IMR-90 (cell line): ENCODE data around the gene DTL. TPM values are rescaled to one million over a fixed set of nuclear protein-coding genes. Genes with fewer than 3 reads are reported as not detected.

Experiments
- ATAC-seq: fragments of 200-7000 bp; cut with Tn5 transposase; 2 replicates; pipeline ENCODE4 v1.9.1; 2020; ENCODE audit warnings: low read depth, mild to moderate bottlenecking, moderate library complexity
- BruUV-seq: library from RNA; stranded (reverse); fragments of 400-500 nt; replicated peaks from 2 replicates; lab custom pipeline; 2021; lab: Mats Ljungman, UMichigan
- CTCF ChIA-PET: fragments of 300-600 bp; formaldehyde crosslinking; extraction: SDS; loops from one replicate; lab custom pipeline; 2021; ENCODE audit warnings: antibody characterized with exemption; lab: Yijun Ruan, JAX
- POLR2A ChIA-PET: fragments of 300-600 bp; sonication (Branson Sonifier 250); formaldehyde crosslinking; loops from one replicate; lab custom pipeline; 2022; ENCODE audit warnings: antibody characterized with exemption; ENCODE audit not compliant: unreplicated experiment; lab: Charles Lee
- DNase-seq: peaks from one replicate; pipeline ENCODE4 v3.0.0; 2013
- H2AFZ ChIP-seq: replicated peaks from 2 replicates; pipeline ENCODE3; 2013; ENCODE audit warnings: low read length, mild to moderate bottlenecking; ENCODE audit not compliant: poor library complexity
- H2AK5ac ChIP-seq: 2 replicates; pipeline ENCODE4 v1.6.1; 2013; ENCODE audit warnings: low read depth, low read length, inconsistent platforms
- H2AK9ac ChIP-seq: replicated peaks from 2 replicates; pipeline ENCODE3; 2013; ENCODE audit warnings: mild to moderate bottlenecking, low read depth, low read length, moderate library complexity; ENCODE audit not compliant: poor library complexity
- H2BK120ac ChIP-seq: 2 replicates; pipeline ENCODE4 v1.6.1; 2013; ENCODE audit warnings: low read depth, low read length, inconsistent platforms
- H2BK15ac ChIP-seq: 3 replicates; pipeline ENCODE4 v1.6.1; 2013; ENCODE audit warnings: low read depth, low read length, inconsistent platforms
- H2BK20ac ChIP-seq: 2 replicates; pipeline ENCODE4 v1.6.1; 2013; ENCODE audit warnings: low read depth, mild to moderate bottlenecking, inconsistent platforms, low read length, moderate library complexity
- H2BK5ac ChIP-seq: 2 replicates; pipeline ENCODE4 v1.6.1; 2013; ENCODE audit warnings: mild to moderate bottlenecking, low read depth, low read length, inconsistent platforms; ENCODE audit not compliant: poor library complexity, severe bottlenecking
- H3K14ac ChIP-seq: replicated peaks from 2 replicates; pipeline ENCODE4 v1.6.1; 2013; ENCODE audit warnings: low read depth, low read length, inconsistent platforms
- H3K18ac ChIP-seq: 2 replicates; pipeline ENCODE4 v1.6.1; 2013; ENCODE audit warnings: low read depth, low read length, control low read depth
- H3K23ac ChIP-seq: 2 replicates; pipeline ENCODE4 v1.6.1; 2013; ENCODE audit warnings: low read depth, low read length, inconsistent platforms
- H3K27ac ChIP-seq: 2 replicates; pipeline ENCODE4 v1.5.1; 2013; ENCODE audit warnings: mild to moderate bottlenecking, control low read depth, low read length; ENCODE audit not compliant: insufficient read depth
- H3K27me3 ChIP-seq: 2 replicates; pipeline ENCODE4 v1.6.1; 2013; ENCODE audit warnings: low read length; ENCODE audit not compliant: control insufficient read depth, insufficient read depth
- H3K36me3 ChIP-seq: 2 replicates; pipeline ENCODE4 v1.6.1; 2013; ENCODE audit warnings: low read length, mixed read lengths; ENCODE audit not compliant: control insufficient read depth, insufficient read depth
- H3K4ac ChIP-seq: 2 replicates; pipeline ENCODE4 v1.6.1; 2013; ENCODE audit warnings: low read depth, low read length, inconsistent platforms
- H3K4me1 ChIP-seq: 2 replicates; pipeline ENCODE4 v1.6.1; 2013; ENCODE audit warnings: low read length, mixed read lengths; ENCODE audit not compliant: control insufficient read depth, insufficient read depth
- H3K4me2 ChIP-seq: 2 replicates; pipeline ENCODE4 v1.6.1; 2013; ENCODE audit warnings: low read depth, mild to moderate bottlenecking, control low read depth, low read length, moderate library complexity
- H3K4me3 ChIP-seq: 2 replicates; pipeline ENCODE4 v1.5.1; 2013; ENCODE audit warnings: low read depth, mild to moderate bottlenecking, control low read depth, low read length, moderate library complexity; ENCODE audit not compliant: insufficient read depth
- H3K56ac ChIP-seq: 2 replicates; pipeline ENCODE4 v1.6.1; 2013; ENCODE audit warnings: low read length, inconsistent platforms; ENCODE audit not compliant: insufficient read depth; ENCODE audit errors: extremely low read depth
- H3K79me1 ChIP-seq, 2 experiments: 2 replicates each; pipeline ENCODE4 v1.6.1; 2013; ENCODE audit warnings: low read length in 2 of 2, inconsistent platforms in 1 of 2, low read depth in 1 of 2
- H3K9ac ChIP-seq: 2 replicates; pipeline ENCODE4 v1.6.1; 2013; ENCODE audit warnings: low read depth, low read length, control low read depth
- H3K9me1 ChIP-seq: 2 replicates; pipeline ENCODE4 v1.6.1; 2013; ENCODE audit warnings: low read length, inconsistent platforms; ENCODE audit not compliant: insufficient read depth
- H3K9me3 ChIP-seq: 2 replicates; pipeline ENCODE4 v1.6.1; 2013; ENCODE audit warnings: low read length; ENCODE audit not compliant: control insufficient read depth, insufficient read depth
- H4K20me1 ChIP-seq: 2 replicates; pipeline ENCODE4 v1.6.1; 2013; ENCODE audit warnings: low read length, inconsistent platforms; ENCODE audit not compliant: insufficient read depth
- H4K5ac ChIP-seq: 2 replicates; pipeline ENCODE4 v1.6.1; 2013; ENCODE audit warnings: mild to moderate bottlenecking, low read depth, low read length, control low read depth
- H4K8ac ChIP-seq, 2 experiments: 2 replicates each; pipeline ENCODE4 v1.6.1; 2013; ENCODE audit warnings: low read depth in 2 of 2, low read length in 2 of 2, control low read depth in 1 of 2, inconsistent platforms in 1 of 2
- H4K91ac ChIP-seq: 2 replicates; pipeline ENCODE4 v1.6.1; 2013; ENCODE audit warnings: low read depth, low read length, inconsistent platforms; ENCODE audit not compliant: insufficient read depth
- BHLHE40 ChIP-seq: fragments of 150-350 bp; IDR thresholded peaks from 2 replicates; pipeline ENCODE4 v1.6.1; 2016; ENCODE audit warnings: mild to moderate bottlenecking, low read depth, low read length
- CEBPB ChIP-seq: IDR thresholded peaks from 2 replicates; pipeline ENCODE4 v1.6.1; 2012; ENCODE audit warnings: low read depth, low read length, improper control_type of control experiment
- CHD1 ChIP-seq: IDR thresholded peaks from 2 replicates; pipeline ENCODE4 v1.6.1; 2012; ENCODE audit warnings: low read depth, low read length, improper control_type of control experiment
- CTCF ChIP-seq: conservative IDR thresholded peaks from 2 replicates; pipeline ENCODE4 v1.5.1; 2012; ENCODE audit warnings: mild to moderate bottlenecking, low read depth, low read length, improper control_type of control experiment
- MAZ ChIP-seq: IDR thresholded peaks from 2 replicates; pipeline ENCODE4 v1.6.1; 2012; ENCODE audit warnings: low read depth, mild to moderate bottlenecking, low read length, improper control_type of control experiment, moderate library complexity, borderline replicate concordance
- MXI1 ChIP-seq: IDR thresholded peaks from 2 replicates; pipeline ENCODE4 v1.6.1; 2012; ENCODE audit warnings: low read depth, mild to moderate bottlenecking, low read length, moderate library complexity, borderline replicate concordance
- NFE2L2 ChIP-seq: fragments of 150-350 bp; IDR thresholded peaks from 2 replicates; pipeline ENCODE4 v1.6.1; 2016; ENCODE audit warnings: low read depth, mild to moderate bottlenecking, low read length
- POLR2A ChIP-seq: IDR thresholded peaks from 2 replicates; pipeline ENCODE4 v1.6.1; 2012; ENCODE audit warnings: mild to moderate bottlenecking, low read depth, low read length
- RFX5 ChIP-seq: IDR thresholded peaks from 2 replicates; pipeline ENCODE4 v1.8.0; 2012; ENCODE audit warnings: low read depth, mild to moderate bottlenecking, low read length, moderate library complexity
- SMC3 ChIP-seq: fragments of 150-350 bp; IDR thresholded peaks from 2 replicates; pipeline ENCODE4 v1.6.1; 2016; ENCODE audit warnings: low read depth, mild to moderate bottlenecking, antibody characterized with exemption, low read length, moderate library complexity
- USF2 ChIP-seq: fragments of 150-350 bp; IDR thresholded peaks from 2 replicates; pipeline ENCODE4 v1.6.1; 2017; ENCODE audit warnings: mild to moderate bottlenecking, antibody characterized with exemption, low read length, low read depth
- WGBS, 2 experiments: methylation state at CpG; one replicate each; pipeline versions ENCODE4 v1.1.5 to v1.1.7; 2013; ENCODE audit warnings: missing lambda C conversion rate in 2 of 2; ENCODE audit not compliant: insufficient read length in 1 of 2; ENCODE audit errors: extremely low coverage in 2 of 2; 5-methylcytosine and 5-hydroxymethylcytosine counted together
- dilution Hi-C: fragments of 300-500 bp; cut with HindIII; formaldehyde crosslinking; loops from one replicate; pipeline ENCODE4 v1.14.3; 2018; ENCODE audit warnings: low sequenced_read_pairs; ENCODE audit not compliant: unreplicated experiment
- in situ Hi-C: fragments of 300-500 bp; cut with MboI; formaldehyde crosslinking; loops from 3 replicates; pipeline ENCODE4 v1.14.3; 2019; ENCODE audit warnings: low sequenced_read_pairs, inconsistent platforms, mixed read lengths
- intact Hi-C: fragments of 100-400 bp; cut with micrococcal nuclease; formaldehyde crosslinking; loops from 2 replicates; pipeline ENCODE4 v1.10.0; 2022
- polyA plus RNA-seq, 3 experiments: library from polyadenylated mRNA; depleted of rRNA; stranded (reverse); fragments of >200 nt; gene quantifications; 2 replicates each; pipeline ENCODE4 v1.2.3, GENCODE V29; 2012; ENCODE audit warnings: low replicate concordance in 1 of 3
- total RNA-seq: library from RNA; depleted of rRNA; stranded (reverse); fragments of >200 nt; gene quantifications from 2 replicates; pipeline ENCODE4 v1.2.3, GENCODE V29; 2012
- TF ChIP-seq, protein P1 (sequence below): fragments of 150-350 bp; IDR thresholded peaks from 2 replicates; pipeline ENCODE4 v1.6.1; 2016; ENCODE audit warnings: low read depth, mild to moderate bottlenecking, low read length, moderate library complexity, borderline replicate concordance

DTL gene
- total and polyA plus RNA-seq, 2 of the 4 experiments (the other 2 are of a cell fraction): 11.8 to 19.9 TPM

- TF ChIP-seq MXI1 (no peak), POLR2A (no peak)
These were observed 89.4 kb downstream of the DTL start (continued) for GRCh38 chr1:212124690-212125582.

- Histone ChIP-seq H3K4me2 (no peak overlapping the region), H2BK15ac (no peak overlapping the region), H3K4me3 (no peak overlapping the region), H2AFZ (no peak overlapping the region), H4K8ac (no peak overlapping the region), H4K5ac (no peak overlapping the region), H3K9ac (no peak overlapping the region), H4K20me1 (no peaks in the 10 kb centered on the region), H3K9me3 (no peaks in the 10 kb centered on the region), H2AK9ac (no peak overlapping the region), H3K27me3 (no peaks in the 10 kb centered on the region), H3K23ac (no peak overlapping the region), H2BK20ac (no peak overlapping the region), H3K79me1 (no peaks in the 10 kb centered on the region), H3K56ac (no peak overlapping the region), H3K14ac (no peak overlapping the region), H2BK120ac (no peak overlapping the region), H3K18ac (no peak overlapping the region), H4K91ac (no peak overlapping the region), H3K9me1 (no peaks in the 10 kb centered on the region; the same call in 1 of the 2 replicates), H2AK5ac (no peak overlapping the region), H3K4me1 (no peaks in the 10 kb centered on the region), H3K27ac (no peak overlapping the region), H3K4ac (no peak overlapping the region), H3K36me3 (no peaks in the 10 kb centered on the region), H2BK5ac (no peak overlapping the region)
- dilution Hi-C loops: no loop called here
- in situ Hi-C loops: no loop called here
- CTCF ChIA-PET: interaction anchor here (1.0 kb wide), 1 partner anchor 31 kb away, joined by 3 read pairs; no protein-coding TSS in a partner anchor
- POLR2A ChIA-PET: no interaction called here
- 100% methylated on average over 2 of the region's 9 CpGs; no CpG with 5 or more reads in 1 of the 2 experiments for WGBS, 2 experiments
- intact Hi-C loops: no loop called here
- BruUV-seq: no TSS peak
- DNase-seq: no peak
- no peak for ATAC-seq
- TF ChIP-seq, protein P1, sequence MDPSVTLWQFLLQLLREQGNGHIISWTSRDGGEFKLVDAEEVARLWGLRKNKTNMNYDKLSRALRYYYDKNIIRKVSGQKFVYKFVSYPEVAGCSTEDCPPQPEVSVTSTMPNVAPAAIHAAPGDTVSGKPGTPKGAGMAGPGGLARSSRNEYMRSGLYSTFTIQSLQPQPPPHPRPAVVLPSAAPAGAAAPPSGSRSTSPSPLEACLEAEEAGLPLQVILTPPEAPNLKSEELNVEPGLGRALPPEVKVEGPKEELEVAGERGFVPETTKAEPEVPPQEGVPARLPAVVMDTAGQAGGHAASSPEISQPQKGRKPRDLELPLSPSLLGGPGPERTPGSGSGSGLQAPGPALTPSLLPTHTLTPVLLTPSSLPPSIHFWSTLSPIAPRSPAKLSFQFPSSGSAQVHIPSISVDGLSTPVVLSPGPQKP: no peak
- no peak for TF ChIP-seq MXI1
- no peak for TF ChIP-seq CTCF
- no peak for TF ChIP-seq CHD1
- no peak for TF ChIP-seq USF2
- TF ChIP-seq NFE2L2: no peak
- no peak for TF ChIP-seq SMC3
- TF ChIP-seq RFX5: no peak
- no peak for TF ChIP-seq CEBPB
- TF ChIP-seq MAZ: no peak
- no peak for TF ChIP-seq BHLHE40
These were observed 90.1 kb downstream of the DTL start for GRCh38 chr1:212125654-212126053.
